GM23338 (cell line): ENCODE data around the gene CHRNA10.

Experiments
- CREB1 ChIP-seq: fragments of 250-450 bp; sonication (Bioruptor Pico); IDR thresholded peaks from 2 replicates; pipeline ENCODE4 v1.5.0; 2020; ENCODE audit warnings: low read depth, mild to moderate bottlenecking, moderate library complexity
- EZH2 ChIP-seq: fragments of 200-600 bp; sonication (generic); IDR thresholded peaks from one replicate; pipeline ENCODE4 v1.8.0; 2017; ENCODE audit warnings: antibody characterized with exemption, mild to moderate bottlenecking, low read depth; ENCODE audit not compliant: unreplicated experiment
- EZH2phosphoT487 ChIP-seq: fragments of 200-600 bp; sonication (generic); IDR thresholded peaks from one replicate; pipeline ENCODE4 v1.8.1; 2018; ENCODE audit warnings: antibody characterized with exemption; ENCODE audit not compliant: unreplicated experiment
- JUNB ChIP-seq: IDR thresholded peaks from one replicate; pipeline ENCODE4 v1.6.1; 2016; ENCODE audit warnings: antibody characterized with exemption; ENCODE audit not compliant: unreplicated experiment
- POLR2AphosphoS5 ChIP-seq: IDR thresholded peaks from 2 replicates; pipeline ENCODE4 v1.6.1; 2016; ENCODE audit warnings: antibody characterized with exemption, low read depth
- REST ChIP-seq: IDR thresholded peaks from one replicate; pipeline ENCODE4 v1.6.1; 2018; ENCODE audit warnings: antibody characterized with exemption; ENCODE audit not compliant: unreplicated experiment
- STAT1 ChIP-seq: IDR thresholded peaks from one replicate; pipeline ENCODE4 v1.6.1; 2016; ENCODE audit warnings: antibody characterized with exemption; ENCODE audit not compliant: unreplicated experiment
- ZNF114 ChIP-seq: fragments of 250-450 bp; sonication (Bioruptor Pico); IDR thresholded peaks from 2 replicates; pipeline ENCODE4 v1.5.0; 2020; ENCODE audit warnings: mild to moderate bottlenecking, moderate library complexity
- ZNF331 ChIP-seq: fragments of 250-450 bp; sonication (Bioruptor Pico); IDR thresholded peaks from 2 replicates; pipeline ENCODE4 v1.5.0; 2020; ENCODE audit warnings: low read depth, mild to moderate bottlenecking, moderate library complexity
- ZNF462 ChIP-seq: fragments of 250-450 bp; sonication (Bioruptor Pico); IDR thresholded peaks from 2 replicates; pipeline ENCODE4 v1.5.0; 2020; ENCODE audit warnings: mild to moderate bottlenecking, moderate library complexity
- TF ChIP-seq, protein P1 (sequence below), 2 experiments: fragments of 200-600 bp in 1 of 2; sonication (generic) in 1 of 2; conservative IDR thresholded peaks; 2 replicates each; pipeline versions ENCODE4 v1.5.1 to v1.6.1; 2016 to 2017; ENCODE audit warnings: antibody characterized with exemption in 2 of 2, low read depth in 2 of 2, mild to moderate bottlenecking in 2 of 2, moderate library complexity in 1 of 2
- TF ChIP-seq, protein P2 (sequence below): IDR thresholded peaks from 2 replicates; pipeline ENCODE4 v1.6.1; 2016; ENCODE audit warnings: antibody characterized with exemption

GRCh38 chr11:3700910-3701309 is 29.7 kb upstream of the CHRNA10 start:
- TF ChIP-seq JUNB (no peak), EZH2phosphoT487 (no peak), ZNF331 (CRISPR knock-in tag) (no peak), POLR2AphosphoS5 (no peak), EZH2 (no peak), REST (no peak), CREB1 (CRISPR knock-in tag) (no peak), ZNF462 (CRISPR knock-in tag) (no peak), STAT1 (no peak), ZNF114 (CRISPR knock-in tag) (no peak)
- TF ChIP-seq, protein P1, sequence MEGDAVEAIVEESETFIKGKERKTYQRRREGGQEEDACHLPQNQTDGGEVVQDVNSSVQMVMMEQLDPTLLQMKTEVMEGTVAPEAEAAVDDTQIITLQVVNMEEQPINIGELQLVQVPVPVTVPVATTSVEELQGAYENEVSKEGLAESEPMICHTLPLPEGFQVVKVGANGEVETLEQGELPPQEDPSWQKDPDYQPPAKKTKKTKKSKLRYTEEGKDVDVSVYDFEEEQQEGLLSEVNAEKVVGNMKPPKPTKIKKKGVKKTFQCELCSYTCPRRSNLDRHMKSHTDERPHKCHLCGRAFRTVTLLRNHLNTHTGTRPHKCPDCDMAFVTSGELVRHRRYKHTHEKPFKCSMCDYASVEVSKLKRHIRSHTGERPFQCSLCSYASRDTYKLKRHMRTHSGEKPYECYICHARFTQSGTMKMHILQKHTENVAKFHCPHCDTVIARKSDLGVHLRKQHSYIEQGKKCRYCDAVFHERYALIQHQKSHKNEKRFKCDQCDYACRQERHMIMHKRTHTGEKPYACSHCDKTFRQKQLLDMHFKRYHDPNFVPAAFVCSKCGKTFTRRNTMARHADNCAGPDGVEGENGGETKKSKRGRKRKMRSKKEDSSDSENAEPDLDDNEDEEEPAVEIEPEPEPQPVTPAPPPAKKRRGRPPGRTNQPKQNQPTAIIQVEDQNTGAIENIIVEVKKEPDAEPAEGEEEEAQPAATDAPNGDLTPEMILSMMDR (conservative IDR thresholded peaks at IDR 0.05; ENCODE audit: low read depth in 2 of 2), result no peak
- TF ChIP-seq, protein P2, sequence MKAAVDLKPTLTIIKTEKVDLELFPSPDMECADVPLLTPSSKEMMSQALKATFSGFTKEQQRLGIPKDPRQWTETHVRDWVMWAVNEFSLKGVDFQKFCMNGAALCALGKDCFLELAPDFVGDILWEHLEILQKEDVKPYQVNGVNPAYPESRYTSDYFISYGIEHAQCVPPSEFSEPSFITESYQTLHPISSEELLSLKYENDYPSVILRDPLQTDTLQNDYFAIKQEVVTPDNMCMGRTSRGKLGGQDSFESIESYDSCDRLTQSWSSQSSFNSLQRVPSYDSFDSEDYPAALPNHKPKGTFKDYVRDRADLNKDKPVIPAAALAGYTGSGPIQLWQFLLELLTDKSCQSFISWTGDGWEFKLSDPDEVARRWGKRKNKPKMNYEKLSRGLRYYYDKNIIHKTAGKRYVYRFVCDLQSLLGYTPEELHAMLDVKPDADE, result no peak
